ENCODE results near the gene CCDC74A. TPM values are rescaled to one million over a fixed set of nuclear protein-coding genes. Genes with fewer than 3 reads are reported as not detected.
A peak's percentile ranks its signal among the peaks of the same experiment; 100 is the strongest.
"Not testable (repeated sequence)": the region's sequence is repeated elsewhere in the genome, so short reads cannot be mapped to it uniquely, and the experiment has no call there.

Gene CCDC74A
- total RNA-seq, 2 donors from 2014 or later: 1.6 to 4.3 TPM

GRCh38 chr2:131519466-131519865 lies 8.2 kb upstream of the CCDC74A start:
- no peak for DNase-seq
- no peaks in the 10 kb centered on the region for H3K27me3 ChIP-seq
- H3K27ac ChIP-seq: no peak overlapping the region
- H3K4me1 ChIP-seq: no peaks in the 10 kb centered on the region
- H3K36me3 ChIP-seq (replicated peaks in 1 of 2; ENCODE audit: insufficient read depth in 1 of 2, low read depth in 2 of 2): peaks cover 0 to 8% of the 10 kb centered on the region in 2 donors
- TF ChIP-seq CTCF (IDR thresholded peaks at IDR 0.05) (no peak), POLR2A (IDR thresholded peaks at IDR 0.05) (no peak)
- no peaks in the 10 kb centered on the region for H3K9me3 ChIP-seq
- no peak overlapping the region for H3K4me3 ChIP-seq
- 94 to 95% methylated on average over 6 to 15 of the region's 15 CpGs for WGBS, 2 donors
- no peak for ATAC-seq
- intact Hi-C loops (cut with DNase I): no loop called here

- 82 to 96% methylated on average over 4 to 9 of the region's 24 CpGs for WGBS, 2 donors
- H3K4me1 ChIP-seq; ATAC-seq; H3K27me3 ChIP-seq; DNase-seq; H3K27ac ChIP-seq; H3K36me3 ChIP-seq (replicated peaks in 1 of 2; ENCODE audit: insufficient read depth in 1 of 2, low read depth in 2 of 2); intact Hi-C loops (cut with DNase I); H3K4me3 ChIP-seq; H3K9me3 ChIP-seq: not testable (repeated sequence)
Measured at GRCh38 chr2:131519871-131520470, 7.7 kb upstream of the CCDC74A start.

- H3K4me3 ChIP-seq: no peak overlapping the region
- WGBS, 2 donors: 82 to 87% methylated on average over 6 to 10 of the region's 10 CpGs
- H3K27ac ChIP-seq: no peak overlapping the region
- no peaks in the 10 kb centered on the region for H3K27me3 ChIP-seq
- H3K36me3 ChIP-seq (replicated peaks in 1 of 2; ENCODE audit: insufficient read depth in 1 of 2, low read depth in 2 of 2): peaks cover 0 to 8% of the 10 kb centered on the region in 2 donors
- TF ChIP-seq POLR2A (IDR thresholded peaks at IDR 0.05): no peak
- TF ChIP-seq CTCF (IDR thresholded peaks at IDR 0.05): no peak
- DNase-seq (no peak), ATAC-seq (no peak)
- H3K9me3 ChIP-seq: no peaks in the 10 kb centered on the region
- H3K4me1 ChIP-seq: no peaks in the 10 kb centered on the region
- intact Hi-C loops (cut with DNase I): no loop called here
Measured at GRCh38 chr2:131520526-131520925, 7.2 kb upstream of the CCDC74A start.

- 76 to 86% methylated on average over 3 to 5 of the region's 6 CpGs for WGBS, 2 donors
- H3K36me3 ChIP-seq (replicated peaks in 1 of 2; ENCODE audit: insufficient read depth in 1 of 2, low read depth in 2 of 2); ATAC-seq; H3K27ac ChIP-seq; H3K4me3 ChIP-seq; H3K27me3 ChIP-seq; H3K4me1 ChIP-seq; DNase-seq; intact Hi-C loops (cut with DNase I); H3K9me3 ChIP-seq: not testable (repeated sequence)
Measured at GRCh38 chr2:131521524-131521923, 6.2 kb upstream of the CCDC74A start.

- intact Hi-C loops (cut with DNase I): no loop called here
- DNase-seq (no peak), ATAC-seq (no peak)
- Histone ChIP-seq H3K36me3 (replicated peaks in 1 of 2; ENCODE audit: insufficient read depth in 1 of 2, low read depth in 2 of 2) (peaks cover 0 to 8% of the 10 kb centered on the region in 2 donors), H3K27me3 (no peaks in the 10 kb centered on the region), H3K4me1 (peaks cover under 1% of the 10 kb centered on the region), H3K9me3 (no peaks in the 10 kb centered on the region), H3K27ac (no peak overlapping the region), H3K4me3 (no peak overlapping the region)
- TF ChIP-seq POLR2A (IDR thresholded peaks at IDR 0.05) (no peak), CTCF (IDR thresholded peaks at IDR 0.05) (no peak)
- WGBS, 2 donors: 77 to 82% methylated on average over 18 to 20 of the region's 20 CpGs
Measured at GRCh38 chr2:131521961-131522781, 5.5 kb upstream of the CCDC74A start.

GRCh38 chr2:131525256-131525655 lies 2.4 kb upstream of the CCDC74A start:
- H3K4me1 ChIP-seq; H3K4me3 ChIP-seq; H3K27ac ChIP-seq; H3K36me3 ChIP-seq (replicated peaks in 1 of 2; ENCODE audit: insufficient read depth in 1 of 2, low read depth in 2 of 2); intact Hi-C loops (cut with DNase I); ATAC-seq; H3K27me3 ChIP-seq; H3K9me3 ChIP-seq: not testable (repeated sequence)
- DNase-seq: peak in 2 of 4 donors; percentile 1 to 5
- WGBS, 2 donors: 68 to 85% methylated on average over 2 of the region's 2 CpGs

GRCh38 chr2:131528981-131529863 lies 1.5 kb downstream of the CCDC74A start:
- DNase-seq: peak in 1 of 4 donors; percentile 8
- H3K9me3 ChIP-seq; H3K4me3 ChIP-seq; H3K27me3 ChIP-seq; H3K4me1 ChIP-seq; ATAC-seq; intact Hi-C loops (cut with DNase I); H3K36me3 ChIP-seq (replicated peaks in 1 of 2; ENCODE audit: insufficient read depth in 1 of 2, low read depth in 2 of 2); H3K27ac ChIP-seq: not testable (repeated sequence)
- WGBS, 2 donors: 71 to 91% methylated on average over 9 to 22 of the region's 26 CpGs

- H3K9me3 ChIP-seq; intact Hi-C loops (cut with DNase I); H3K4me1 ChIP-seq; H3K27me3 ChIP-seq; H3K27ac ChIP-seq; ATAC-seq; H3K36me3 ChIP-seq (replicated peaks in 1 of 2; ENCODE audit: insufficient read depth in 1 of 2, low read depth in 2 of 2); H3K4me3 ChIP-seq: not testable (repeated sequence)
- DNase-seq: peak in 1 of 4 donors; percentile 4
- WGBS, 2 donors: 80 to 84% methylated on average over 1 to 5 of the region's 5 CpGs
Measured at GRCh38 chr2:131529864-131530445, 2.3 kb downstream of the CCDC74A start.

Measured in body of pancreas (tissue), 4 donors.